ENCODE data around the gene CSNK2A3. TPM values are rescaled to one million over a fixed set of nuclear protein-coding genes. Genes with fewer than 3 reads are reported as not detected.

CSNK2A3 gene
- total RNA-seq, 3 donors from 2014 or later, result 1.0 to 2.6 (median 1.3) TPM

DNA sequence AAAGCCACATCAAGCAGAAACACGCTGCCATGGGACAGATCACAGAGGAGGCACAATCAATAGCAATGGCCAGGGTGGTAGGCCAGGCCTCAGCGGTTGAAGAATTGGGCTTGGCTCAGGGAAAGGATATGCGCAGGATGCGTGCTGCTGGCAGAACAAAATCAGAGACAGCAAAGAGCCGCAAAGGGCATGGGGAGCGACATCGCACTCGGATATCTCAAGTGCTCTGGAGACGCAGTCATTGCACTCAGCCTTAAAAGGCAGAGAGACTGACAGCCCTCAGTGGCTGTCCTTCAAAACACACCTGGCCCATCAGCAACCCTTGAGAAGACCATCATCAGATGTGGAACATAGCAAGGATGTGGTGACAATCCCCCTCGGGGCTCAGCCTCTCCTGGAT is 50.5 kb downstream of the CSNK2A3 start:
- Histone ChIP-seq H3K9me3 (no peaks in the 10 kb centered on the region), H3K27ac (no peak overlapping the region), H3K27me3 (no peaks in the 10 kb centered on the region), H3K4me1 (no peaks in the 10 kb centered on the region), H3K36me3 (no peaks in the 10 kb centered on the region), H3K4me3 (no peak overlapping the region)
- DNase-seq (ENCODE audit: low spot score in 2 of 2), result no peak
- no peak for TF ChIP-seq POLR2AphosphoS5 (IDR thresholded peaks at IDR 0.05)
- no peak for TF ChIP-seq POLR2A (IDR thresholded peaks at IDR 0.05)
- TF ChIP-seq, protein P1, sequence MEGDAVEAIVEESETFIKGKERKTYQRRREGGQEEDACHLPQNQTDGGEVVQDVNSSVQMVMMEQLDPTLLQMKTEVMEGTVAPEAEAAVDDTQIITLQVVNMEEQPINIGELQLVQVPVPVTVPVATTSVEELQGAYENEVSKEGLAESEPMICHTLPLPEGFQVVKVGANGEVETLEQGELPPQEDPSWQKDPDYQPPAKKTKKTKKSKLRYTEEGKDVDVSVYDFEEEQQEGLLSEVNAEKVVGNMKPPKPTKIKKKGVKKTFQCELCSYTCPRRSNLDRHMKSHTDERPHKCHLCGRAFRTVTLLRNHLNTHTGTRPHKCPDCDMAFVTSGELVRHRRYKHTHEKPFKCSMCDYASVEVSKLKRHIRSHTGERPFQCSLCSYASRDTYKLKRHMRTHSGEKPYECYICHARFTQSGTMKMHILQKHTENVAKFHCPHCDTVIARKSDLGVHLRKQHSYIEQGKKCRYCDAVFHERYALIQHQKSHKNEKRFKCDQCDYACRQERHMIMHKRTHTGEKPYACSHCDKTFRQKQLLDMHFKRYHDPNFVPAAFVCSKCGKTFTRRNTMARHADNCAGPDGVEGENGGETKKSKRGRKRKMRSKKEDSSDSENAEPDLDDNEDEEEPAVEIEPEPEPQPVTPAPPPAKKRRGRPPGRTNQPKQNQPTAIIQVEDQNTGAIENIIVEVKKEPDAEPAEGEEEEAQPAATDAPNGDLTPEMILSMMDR (IDR thresholded peaks at IDR 0.05), result no peak
- intact Hi-C loops (cut with DNase I; ENCODE audit: low total_unique reads), result no loop called here

All from breast epithelium (tissue), 4 donors.